Left lung (tissue), 10 donors: ENCODE measurements around the gene CDX1. TPM values are rescaled to one million over a fixed set of nuclear protein-coding genes. Genes with fewer than 3 reads are reported as not detected.
A peak's percentile ranks its signal among the peaks of the same experiment; 100 is the strongest.

ENCODE experiments used
- ATAC-seq: fragments of 200-7000 bp; cut with Tn5 transposase; one replicate; pipeline ENCODE4 v1.9.1; 2020; ENCODE audit warnings: moderate library complexity
- DNase-seq, 4 donors: peaks; one replicate each; pipeline ENCODE4 v3.0.0-alpha.2; 2013 to 2020
- H3K27ac ChIP-seq, 2 donors: fragments of 200-600 bp; sonication (generic) in 1 of 2; one replicate each; pipeline versions ENCODE4 v1.5.0 to v1.8.0; 2020 to 2021
- H3K27me3 ChIP-seq, 2 donors: fragments of 200-600 bp; sonication (generic) in 1 of 2; one replicate each; pipeline versions ENCODE4 v1.5.0 to v1.8.0; 2020 to 2021
- H3K36me3 ChIP-seq, 2 donors: fragments of 200-600 bp; sonication (generic) in 1 of 2; one replicate each; pipeline versions ENCODE4 v1.5.0 to v1.8.0; 2020 to 2021
- H3K4me1 ChIP-seq, 2 donors: fragments of 200-600 bp; one replicate each; pipeline ENCODE4 v1.8.0; 2021
- H3K4me3 ChIP-seq, 2 donors: fragments of 200-600 bp; sonication (generic) in 1 of 2; one replicate each; pipeline versions ENCODE4 v1.5.0 to v1.8.0; 2020 to 2021; ENCODE audit warnings: mild to moderate bottlenecking in 1 of 2
- H3K9me3 ChIP-seq, 2 donors: fragments of 200-600 bp; sonication (generic) in 1 of 2; one replicate each; pipeline versions ENCODE4 v1.5.0 to v1.8.0; 2020 to 2021
- CTCF ChIP-seq, 2 donors: fragments of 200-600 bp; sonication (generic) in 1 of 2; IDR thresholded peaks; one replicate each; pipeline versions ENCODE4 v1.5.0 to v1.8.0; 2021; ENCODE audit warnings: antibody characterized with exemption in 2 of 2
- intact Hi-C, 2 donors: fragments of 100-400 bp; cut with DNase I; formaldehyde crosslinking; loops; one replicate each; pipeline versions ENCODE4 v1.11.2 to v1.14.2; 2022
- polyA plus RNA-seq, 6 donors: library from polyadenylated mRNA; unstranded; fragments of 120-200 nt; gene quantifications; one replicate each; pipeline ENCODE4 v1.2.1, GENCODE V29; 2013; ENCODE audit not compliant: insufficient read length in 6 of 6
- total RNA-seq, 2 donors: library from RNA; stranded (reverse); fragmentation: NEBNext Ultra II Directional; extraction: Animal tissue kit (Norgen Biotek cat#: 25700); gene quantifications; one replicate each; pipeline ENCODE4 v1.2.1, GENCODE V29; 2021
- donor health status: DM: no; HTN: yes; CAD: no.
- donor health status: DM: no; HTN: no; CAD: no.

CDX1 gene
- total and polyA plus RNA-seq, 8 donors: 0.14 to 0.60 (median 0.34) TPM; not detected in 1

GRCh38 chr5:150181766-150182545, 15.4 kb downstream of the CDX1 start:
- no peak for TF ChIP-seq CTCF (IDR thresholded peaks at IDR 0.05)
- ATAC-seq (no peak), DNase-seq (peak in 1 of 4 donors; percentile 53)
- H3K36me3 ChIP-seq: no peaks in the 10 kb centered on the region
- no peak overlapping the region for H3K27ac ChIP-seq
- H3K4me1 ChIP-seq: peaks cover 0 to 16% of the 10 kb centered on the region in 2 donors
- H3K9me3 ChIP-seq: no peaks in the 10 kb centered on the region
- intact Hi-C loops: no loop called here
- H3K4me3 ChIP-seq: no peak overlapping the region
- H3K27me3 ChIP-seq: no peaks in the 10 kb centered on the region

GRCh38 chr5:150182774-150183173, 16.2 kb downstream of the CDX1 start:
- DNase-seq (peak in 1 of 4 donors; percentile 24), ATAC-seq (no peak)
- H3K4me3 ChIP-seq: no peak overlapping the region
- no peak overlapping the region for H3K27ac ChIP-seq
- no peaks in the 10 kb centered on the region for H3K27me3 ChIP-seq
- peaks cover 0 to 16% of the 10 kb centered on the region in 2 donors for H3K4me1 ChIP-seq
- intact Hi-C loops: no loop called here
- H3K9me3 ChIP-seq: no peaks in the 10 kb centered on the region
- H3K36me3 ChIP-seq: no peaks in the 10 kb centered on the region
- no peak for TF ChIP-seq CTCF (IDR thresholded peaks at IDR 0.05)

GRCh38 chr5:150183436-150183835, 16.9 kb downstream of the CDX1 start:
- no peak overlapping the region for H3K27ac ChIP-seq
- H3K4me1 ChIP-seq: peaks cover 0 to 16% of the 10 kb centered on the region in 2 donors
- H3K36me3 ChIP-seq: no peaks in the 10 kb centered on the region
- intact Hi-C loops: no loop called here
- peaks cover 0 to 4% of the 10 kb centered on the region in 2 donors for H3K27me3 ChIP-seq
- DNase-seq (peak in 1 of 4 donors; percentile 71), ATAC-seq (no peak)
- H3K9me3 ChIP-seq: no peaks in the 10 kb centered on the region
- TF ChIP-seq CTCF (IDR thresholded peaks at IDR 0.05): no peak
- no peak overlapping the region for H3K4me3 ChIP-seq

GRCh38 chr5:150184006-150184405, 17.4 kb downstream of the CDX1 start:
- no peak overlapping the region for H3K27ac ChIP-seq
- H3K4me1 ChIP-seq: peaks cover 0 to 16% of the 10 kb centered on the region in 2 donors
- DNase-seq (peak in 1 of 4 donors; percentile 30), ATAC-seq (no peak)
- H3K36me3 ChIP-seq: no peaks in the 10 kb centered on the region
- H3K9me3 ChIP-seq: no peaks in the 10 kb centered on the region
- no peak overlapping the region for H3K4me3 ChIP-seq
- H3K27me3 ChIP-seq: peaks cover 1 to 10% of the 10 kb centered on the region in 2 donors
- TF ChIP-seq CTCF (IDR thresholded peaks at IDR 0.05): no peak
- intact Hi-C loops: no loop called here

- peaks cover 14 to 22% of the 10 kb centered on the region in 2 donors for H3K27me3 ChIP-seq
- H3K27ac ChIP-seq: no peak overlapping the region
- H3K36me3 ChIP-seq: no peaks in the 10 kb centered on the region
- peak in 1 of 4 donors; percentile 30 for DNase-seq
- peak; percentile 12 for ATAC-seq
- no peaks in the 10 kb centered on the region for H3K9me3 ChIP-seq
- H3K4me1 ChIP-seq: peaks cover 0 to 16% of the 10 kb centered on the region in 2 donors
- no peak overlapping the region for H3K4me3 ChIP-seq
- intact Hi-C loops: no loop called here
- TF ChIP-seq CTCF (IDR thresholded peaks at IDR 0.05): no peak
Measured at GRCh38 chr5:150184990-150185912, 18.7 kb downstream of the CDX1 start.
